Transverse colon (tissue), 4 donors: Measurements from ENCODE around the gene TPP2. TPM values are rescaled to one million over a fixed set of nuclear protein-coding genes. Genes with fewer than 3 reads are reported as not detected.

ENCODE experiments used
- DNase-seq: peaks from one replicate; pipeline ENCODE4 v3.0.0-alpha.2; 2019
- H3K27ac ChIP-seq, 4 donors: fragments of 200-600 bp; sonication (generic); 2 replicates each; pipeline ENCODE4 v1.5.1; 2016 to 2018; ENCODE audit warnings: inconsistent platforms in 4 of 4
- H3K27me3 ChIP-seq: fragments of 200-600 bp; sonication (generic); 2 replicates; pipeline ENCODE4 v1.5.1; 2017; ENCODE audit warnings: inconsistent platforms
- H3K36me3 ChIP-seq, 4 donors: fragments of 200-600 bp; sonication (generic); 2 replicates each; pipeline ENCODE4 v1.5.1; 2017 to 2019; ENCODE audit warnings: inconsistent platforms in 4 of 4
- H3K4me1 ChIP-seq, 4 donors: fragments of 200-600 bp; sonication (generic); 2 replicates each; pipeline ENCODE4 v1.5.1; 2017 to 2020; ENCODE audit warnings: inconsistent platforms in 4 of 4
- H3K4me3 ChIP-seq, 4 donors: fragments of 200-600 bp; sonication (generic); 1 replicate in 1 of 4; 2 replicates in 3 of 4; pipeline versions ENCODE4 v1.5.1 to v1.6.1; 2017 to 2019; ENCODE audit warnings: inconsistent platforms in 4 of 4
- H3K9me3 ChIP-seq, 2 donors: fragments of 200-600 bp; sonication (generic); 2 replicates each; pipeline ENCODE4 v1.5.1; 2017 to 2019; ENCODE audit warnings: inconsistent platforms in 2 of 2
- CTCF ChIP-seq, 5 experiments: fragments of 200-600 bp in 3 of 5; fragments of 450-650 bp in 2 of 5; sonication (generic) in 3 of 5; IDR thresholded peaks; 1 replicate in 2 of 5; 2 replicates in 3 of 5; pipeline ENCODE4 v1.5.1; 2016 to 2017; ENCODE audit warnings: antibody characterized with exemption in 5 of 5, inconsistent platforms in 3 of 5, mild to moderate bottlenecking in 2 of 5, moderate library complexity in 1 of 5
- EP300 ChIP-seq: sonication (generic); formaldehyde crosslinking; IDR thresholded peaks from one replicate; pipeline ENCODE4 v1.6.1; 2017; ENCODE audit warnings: antibody characterized with exemption, low read depth
- POLR2A ChIP-seq: fragments of 450-650 bp; IDR thresholded peaks from one replicate; pipeline ENCODE4 v1.6.1; 2016; ENCODE audit warnings: antibody characterized with exemption, mild to moderate bottlenecking, moderate library complexity
- POLR2AphosphoS5 ChIP-seq, 3 donors: sonication (generic); formaldehyde crosslinking; IDR thresholded peaks; one replicate each; pipeline ENCODE4 v1.6.1; 2016; ENCODE audit warnings: antibody characterized with exemption in 3 of 3
- WGBS, 2 donors: methylation state at CpG; one replicate each; pipeline ENCODE4 v1.1.5; 2018; ENCODE audit warnings: low coverage in 1 of 2; 5-methylcytosine and 5-hydroxymethylcytosine counted together
- in situ Hi-C, 4 donors: fragments of 200-750 bp; cut with MboI; loops; one replicate each; pipeline versions ENCODE4 v1.15.0 to v1.15.1; 2017; ENCODE audit warnings: low sequenced_read_pairs in 3 of 4, low pct_ligation_motif_present in 1 of 4, low pct_unique_long_range_greater_than_20kb in 1 of 4
- intact Hi-C: fragments of 100-400 bp; cut with DNase I; formaldehyde crosslinking; loops from one replicate; pipeline ENCODE4 v1.15.1; 2023; ENCODE audit warnings: low total_unique reads
- total RNA-seq, 4 donors: library from RNA; depleted of rRNA; stranded (reverse); fragments of >200 nt; gene quantifications; one replicate each; pipeline ENCODE4 v1.1.0, GENCODE V29; 2016

The TPP2 gene
- total RNA-seq, 4 donors from 2014 or later = 19.1 to 47.8 (median 30.3) TPM

GRCh38 chr13:102566513-102566912 is 30.3 kb upstream of the TPP2 start:
- Histone ChIP-seq H3K9me3 (no peaks in the 10 kb centered on the region), H3K27me3 (no peaks in the 10 kb centered on the region), H3K4me3 (no peak overlapping the region), H3K27ac (no peak overlapping the region), H3K4me1 (no peaks in the 10 kb centered on the region), H3K36me3 (no peaks in the 10 kb centered on the region)
- DNase-seq = no peak
- intact Hi-C loops = no loop called here
- 54 to 83% methylated on average over 1 of the region's 1 CpG for WGBS, 2 donors
- no peak for TF ChIP-seq POLR2A
- TF ChIP-seq POLR2AphosphoS5 (IDR thresholded peaks at IDR 0.05) = no peak
- TF ChIP-seq EP300 = no peak
- TF ChIP-seq CTCF (IDR thresholded peaks at IDR 0.05) = no peak
- in situ Hi-C loops = loop anchor here in 3 of 4 donors (25.0 kb wide), 1 partner anchor 629 kb away; no protein-coding TSS in a partner anchor

- in situ Hi-C loops (loop anchor here in 3 of 4 donors (25.0 kb wide), 1 partner anchor 631 kb away; no protein-coding TSS in a partner anchor), intact Hi-C loops (no loop called here)
- no peak overlapping the region for H3K27ac ChIP-seq
- no peaks in the 10 kb centered on the region for H3K36me3 ChIP-seq
- TF ChIP-seq CTCF (IDR thresholded peaks at IDR 0.05) = no peak
- no peak for TF ChIP-seq EP300
- TF ChIP-seq POLR2AphosphoS5 (IDR thresholded peaks at IDR 0.05) = no peak
- no peak for TF ChIP-seq POLR2A
- DNase-seq = no peak
- no peaks in the 10 kb centered on the region for H3K4me1 ChIP-seq
- no peaks in the 10 kb centered on the region for H3K27me3 ChIP-seq
- WGBS, 2 donors = 66% methylated on average over 4 of the region's 4 CpGs; no CpG with 5 or more reads in 1 of the 2 donors
- H3K9me3 ChIP-seq = no peaks in the 10 kb centered on the region
- H3K4me3 ChIP-seq = no peak overlapping the region
Measured at GRCh38 chr13:102567857-102568256, 28.9 kb upstream of the TPP2 start.

- H3K27me3 ChIP-seq = peaks cover 7% of the 10 kb centered on the region
- no peaks in the 10 kb centered on the region for H3K4me1 ChIP-seq
- intact Hi-C loops (no loop called here), in situ Hi-C loops (loop anchor here in 3 of 4 donors (25.0 kb wide), 1 partner anchor 632 kb away; no protein-coding TSS in a partner anchor)
- WGBS, 2 donors = 29 to 42% methylated on average over 1 of the region's 1 CpG
- TF ChIP-seq POLR2A = no peak
- TF ChIP-seq POLR2AphosphoS5 (IDR thresholded peaks at IDR 0.05) = no peak
- TF ChIP-seq CTCF (IDR thresholded peaks at IDR 0.05) = no peak
- no peak for TF ChIP-seq EP300
- no peaks in the 10 kb centered on the region for H3K36me3 ChIP-seq
- no peak for DNase-seq
- no peak overlapping the region for H3K4me3 ChIP-seq
- H3K9me3 ChIP-seq = no peaks in the 10 kb centered on the region
- H3K27ac ChIP-seq = no peak overlapping the region
Measured at GRCh38 chr13:102569488-102569887, 27.3 kb upstream of the TPP2 start.

GRCh38 chr13:102571075-102571474 is 25.7 kb upstream of the TPP2 start:
- TF ChIP-seq EP300 (no peak), POLR2A (no peak), POLR2AphosphoS5 (IDR thresholded peaks at IDR 0.05) (no peak), CTCF (IDR thresholded peaks at IDR 0.05) (no peak)
- WGBS, 2 donors = 61 to 78% methylated on average over 4 of the region's 4 CpGs
- in situ Hi-C loops = loop anchor here (10.0 to 25.0 kb wide), 2 partner anchors 284 to 634 kb away; no protein-coding TSS in a partner anchor
- H3K4me1 ChIP-seq = no peaks in the 10 kb centered on the region
- no peaks in the 10 kb centered on the region for H3K9me3 ChIP-seq
- H3K36me3 ChIP-seq = no peaks in the 10 kb centered on the region
- intact Hi-C loops = no loop called here
- no peak overlapping the region for H3K4me3 ChIP-seq
- peaks cover 7% of the 10 kb centered on the region for H3K27me3 ChIP-seq
- DNase-seq = no peak
- no peak overlapping the region for H3K27ac ChIP-seq
